GM12872 (cell line): ENCODE data around the gene OVAAL.

Source experiments
- TF ChIP-seq, protein P1 (sequence below): IDR thresholded peaks from 3 replicates; pipeline ENCODE4 v1.5.1; 2011; ENCODE audit warnings: low read depth, mild to moderate bottlenecking, low read length, moderate library complexity; ENCODE audit not compliant: insufficient read depth

The OVAAL gene

DNA sequence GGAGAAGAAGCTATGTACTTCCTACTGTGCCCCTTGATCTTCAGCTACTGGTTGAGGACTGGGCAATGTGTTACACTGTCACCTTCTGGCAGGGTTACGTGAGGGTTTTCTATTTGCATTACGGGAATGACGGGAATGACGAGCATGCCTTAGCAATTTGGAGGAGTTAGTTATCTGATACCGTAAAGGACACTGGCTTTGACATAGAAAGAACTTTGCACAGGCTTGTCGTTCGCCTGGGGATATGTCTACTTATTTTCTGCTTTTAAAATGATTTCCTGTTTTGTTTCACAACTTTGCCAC, 36.6 kb upstream of the OVAAL start:
- TF ChIP-seq, protein P1, sequence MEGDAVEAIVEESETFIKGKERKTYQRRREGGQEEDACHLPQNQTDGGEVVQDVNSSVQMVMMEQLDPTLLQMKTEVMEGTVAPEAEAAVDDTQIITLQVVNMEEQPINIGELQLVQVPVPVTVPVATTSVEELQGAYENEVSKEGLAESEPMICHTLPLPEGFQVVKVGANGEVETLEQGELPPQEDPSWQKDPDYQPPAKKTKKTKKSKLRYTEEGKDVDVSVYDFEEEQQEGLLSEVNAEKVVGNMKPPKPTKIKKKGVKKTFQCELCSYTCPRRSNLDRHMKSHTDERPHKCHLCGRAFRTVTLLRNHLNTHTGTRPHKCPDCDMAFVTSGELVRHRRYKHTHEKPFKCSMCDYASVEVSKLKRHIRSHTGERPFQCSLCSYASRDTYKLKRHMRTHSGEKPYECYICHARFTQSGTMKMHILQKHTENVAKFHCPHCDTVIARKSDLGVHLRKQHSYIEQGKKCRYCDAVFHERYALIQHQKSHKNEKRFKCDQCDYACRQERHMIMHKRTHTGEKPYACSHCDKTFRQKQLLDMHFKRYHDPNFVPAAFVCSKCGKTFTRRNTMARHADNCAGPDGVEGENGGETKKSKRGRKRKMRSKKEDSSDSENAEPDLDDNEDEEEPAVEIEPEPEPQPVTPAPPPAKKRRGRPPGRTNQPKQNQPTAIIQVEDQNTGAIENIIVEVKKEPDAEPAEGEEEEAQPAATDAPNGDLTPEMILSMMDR: no peak

DNA sequence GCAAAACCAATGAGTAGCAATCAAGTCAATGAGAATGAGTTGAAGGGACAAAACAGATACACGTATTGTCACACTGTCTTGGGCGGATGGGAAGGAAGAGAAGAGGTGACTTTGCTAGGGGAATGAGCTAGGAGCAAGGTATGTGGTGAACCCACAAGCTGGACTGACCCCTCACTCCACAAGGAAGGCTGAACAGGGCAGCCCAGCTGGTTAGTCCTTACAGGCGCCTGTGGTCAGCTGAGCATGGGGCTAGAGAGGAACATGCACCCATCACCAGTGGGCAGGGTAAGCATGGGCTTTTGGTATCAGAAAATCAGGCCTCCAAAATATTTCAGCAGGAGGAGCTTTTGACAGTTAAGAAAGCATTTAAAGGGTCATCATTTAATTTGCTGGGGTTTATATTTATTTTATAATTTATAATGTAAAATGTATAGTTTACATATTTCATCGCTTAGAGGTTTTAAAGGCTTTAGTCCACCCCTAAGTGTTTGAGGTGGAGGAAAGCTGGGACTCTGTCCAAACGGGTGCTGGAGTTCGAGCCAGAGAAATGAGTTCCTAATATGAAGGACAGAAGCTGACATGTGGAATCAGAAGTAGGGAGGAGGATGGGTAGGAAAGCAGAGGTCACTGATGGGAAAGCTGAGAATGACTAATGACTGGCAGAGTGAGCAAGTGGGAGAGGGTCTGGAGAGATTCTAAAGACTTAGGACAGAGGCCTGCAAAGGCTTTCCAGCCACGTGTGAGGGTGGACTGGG, 34.4 kb upstream of the OVAAL start:
- TF ChIP-seq, protein P1: no peak

DNA sequence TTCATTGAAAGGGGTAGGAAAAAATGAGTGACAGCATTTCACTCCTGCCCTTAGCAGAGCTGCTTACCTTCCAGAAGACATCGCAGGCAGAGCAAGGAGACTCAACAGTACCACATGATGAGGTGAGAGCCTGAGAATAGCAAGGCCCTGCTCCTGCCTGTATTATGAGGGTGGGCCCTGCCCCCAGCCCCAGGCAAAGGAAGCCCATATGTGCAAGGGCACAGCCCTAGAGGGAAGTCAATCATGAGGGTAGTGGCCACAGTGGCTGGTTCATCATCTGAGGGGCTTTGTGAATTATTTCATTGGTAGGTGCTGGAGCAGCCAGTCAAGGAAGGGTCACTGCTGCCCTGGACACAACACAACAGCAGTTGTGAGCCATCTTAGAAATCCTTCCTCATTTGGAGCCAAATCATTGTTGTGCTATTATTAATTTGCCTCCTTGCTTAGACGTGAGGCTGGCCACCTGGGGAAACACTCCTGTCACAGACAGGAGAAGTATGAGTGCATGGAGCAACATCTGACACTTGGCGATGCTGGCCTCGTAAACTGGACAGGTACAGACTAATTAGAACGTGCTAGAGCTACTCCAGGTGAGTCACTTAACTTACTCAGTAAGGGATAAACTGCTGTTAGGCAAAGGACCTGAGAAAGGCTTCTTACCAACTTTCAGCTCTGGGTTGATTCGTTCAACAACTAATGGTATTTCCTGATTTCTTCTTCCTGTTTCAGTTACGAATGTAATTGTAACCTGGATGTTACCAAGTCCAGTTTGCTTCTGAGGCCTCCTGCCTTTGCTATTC, 33.6 kb upstream of the OVAAL start:
- TF ChIP-seq, protein P1: no peak

DNA sequence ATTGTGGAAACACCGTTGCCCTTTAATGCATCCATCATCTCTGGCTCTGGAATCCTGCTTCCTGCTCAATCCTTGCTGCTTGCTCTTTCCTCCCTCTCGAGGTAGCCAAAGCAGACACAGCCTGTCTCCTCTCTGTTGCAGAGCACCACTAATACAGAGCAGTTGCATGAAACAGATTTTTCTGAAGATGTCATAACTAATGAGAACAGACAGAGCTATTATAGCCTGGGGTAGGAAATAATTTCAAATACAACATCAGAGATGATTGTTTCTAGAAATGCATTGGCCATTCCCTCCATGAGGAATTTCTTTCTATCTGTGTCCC, 33.1 kb upstream of the OVAAL start:
- TF ChIP-seq, protein P1: no peak

DNA sequence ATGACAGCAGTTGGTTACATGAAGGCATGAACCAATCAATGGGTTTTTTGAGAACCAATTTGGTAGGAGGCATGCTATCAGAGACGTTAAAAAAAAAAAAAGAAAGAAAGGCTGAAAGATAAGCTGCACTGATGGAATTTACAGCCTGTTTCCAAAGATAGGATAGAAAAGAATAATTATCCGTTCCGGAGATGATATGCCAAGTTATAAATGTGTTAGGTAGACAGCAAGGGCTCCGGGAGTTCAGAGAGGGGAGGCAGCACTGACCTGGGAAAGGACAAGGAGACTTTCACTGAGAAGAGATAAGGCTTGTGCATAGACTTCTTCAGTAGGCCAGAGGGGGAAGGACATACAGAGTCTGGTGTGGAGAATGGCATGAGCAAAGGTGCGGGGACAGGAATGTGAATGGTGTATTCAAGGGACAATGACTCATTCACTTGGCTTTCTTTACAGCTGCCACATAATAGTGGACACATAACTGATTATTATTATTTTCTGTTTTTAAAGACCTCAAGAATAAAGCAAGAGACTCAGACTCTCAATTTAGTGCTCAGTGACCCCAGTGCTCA, 31.6 kb upstream of the OVAAL start:
- TF ChIP-seq, protein P1: no peak

DNA sequence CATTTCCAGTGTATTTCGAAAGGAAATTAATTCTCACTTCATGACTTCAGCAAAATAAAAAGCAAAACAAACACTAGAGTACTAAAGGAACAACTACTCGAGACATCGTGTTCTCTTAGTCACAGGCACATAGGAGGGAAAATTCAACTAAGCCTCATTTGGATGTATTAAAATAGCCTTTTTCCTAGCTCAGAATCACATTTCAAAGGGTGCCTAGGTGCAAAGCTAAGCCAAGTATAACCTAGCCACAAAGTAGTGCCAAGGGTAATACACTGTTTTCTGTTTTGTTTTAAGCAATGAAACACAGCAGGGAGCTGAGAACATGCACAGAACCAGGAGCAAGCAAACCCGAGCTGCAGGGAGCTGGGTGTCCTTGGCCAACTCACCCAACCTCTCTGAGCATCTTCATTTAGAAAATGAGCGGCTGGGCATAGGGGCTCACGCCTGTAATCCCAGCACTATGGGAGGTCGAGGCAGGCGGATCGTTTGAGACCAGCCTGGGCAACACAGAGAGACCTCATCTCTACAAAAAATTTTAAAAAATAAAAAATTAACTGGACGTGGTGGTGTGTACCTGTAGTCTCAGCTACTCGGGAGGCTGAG, 29.8 kb upstream of the OVAAL start:
- TF ChIP-seq, protein P1: no peak

DNA sequence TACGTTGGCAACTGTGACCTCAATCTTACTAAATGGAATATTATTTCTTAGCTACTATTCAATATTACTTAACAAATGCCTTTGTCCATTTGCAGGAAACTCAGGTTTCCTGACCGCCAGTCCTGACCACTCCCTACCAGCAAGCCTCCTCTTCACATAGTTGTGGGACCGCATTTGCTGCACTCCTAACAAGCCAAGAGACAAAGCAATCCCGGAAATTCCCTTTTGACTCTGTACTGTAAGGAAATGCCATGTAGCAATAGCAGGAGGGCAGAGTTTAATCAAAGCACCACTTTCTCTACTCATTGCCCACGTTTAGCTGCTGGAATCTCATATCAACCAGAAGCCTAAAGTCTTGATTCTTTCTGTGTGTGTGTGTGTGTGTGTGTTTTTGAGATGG, 28.3 kb upstream of the OVAAL start:
- TF ChIP-seq, protein P1: no peak
